ENCODE measurements around the gene FHOD1. TPM values are rescaled to one million over a fixed set of nuclear protein-coding genes. Genes with fewer than 3 reads are reported as not detected.

The FHOD1 gene
- total RNA-seq, 1 experiment from 2014 or later = 58.2 TPM

DNA sequence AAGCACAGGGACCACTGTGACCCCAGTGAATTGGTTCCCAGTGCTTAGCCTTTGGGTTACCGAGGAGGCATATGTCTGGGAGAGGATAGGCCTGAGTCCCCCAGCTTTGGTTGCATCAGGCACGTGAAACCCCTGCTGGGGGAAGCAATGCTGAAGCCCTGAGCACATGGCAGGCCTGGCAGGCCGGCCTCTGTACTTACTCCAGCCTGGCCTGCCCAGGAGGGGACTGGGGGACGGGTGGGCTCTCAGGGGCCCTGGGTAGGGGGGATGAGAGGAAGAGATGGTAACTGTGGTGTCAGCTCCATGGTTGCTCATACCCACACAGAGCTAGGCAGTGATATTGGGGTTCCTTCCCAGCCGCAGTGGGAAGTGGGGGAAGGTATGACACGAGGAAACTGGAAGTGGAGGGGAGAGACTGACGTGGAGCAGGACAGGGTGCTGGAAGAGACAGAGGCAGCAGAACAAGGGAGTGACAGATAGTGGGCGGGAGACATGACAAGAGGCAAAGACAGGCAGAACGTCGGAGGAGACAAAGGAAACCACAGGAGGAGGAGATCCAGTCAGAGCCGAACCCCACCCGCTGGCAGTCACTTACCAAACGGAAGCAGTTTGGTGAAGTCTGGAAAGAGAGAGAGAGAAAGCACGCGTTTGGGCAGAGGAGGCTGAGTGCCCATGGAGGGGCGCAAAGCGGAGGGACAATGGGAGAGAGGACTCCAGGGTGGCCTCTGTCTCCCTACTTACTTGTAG is 11.3 kb downstream of the FHOD1 start:
- H3K9me3 ChIP-seq (ENCODE audit: insufficient read depth, low read depth) = no peaks in the 10 kb centered on the region
- H2AFZ ChIP-seq = no peak overlapping the region
- no peak for DNase-seq
- H3F3A ChIP-seq (ENCODE audit: insufficient read depth, low read depth) = peaks cover 52% of the 10 kb centered on the region
- TF ChIP-seq, protein P1, sequence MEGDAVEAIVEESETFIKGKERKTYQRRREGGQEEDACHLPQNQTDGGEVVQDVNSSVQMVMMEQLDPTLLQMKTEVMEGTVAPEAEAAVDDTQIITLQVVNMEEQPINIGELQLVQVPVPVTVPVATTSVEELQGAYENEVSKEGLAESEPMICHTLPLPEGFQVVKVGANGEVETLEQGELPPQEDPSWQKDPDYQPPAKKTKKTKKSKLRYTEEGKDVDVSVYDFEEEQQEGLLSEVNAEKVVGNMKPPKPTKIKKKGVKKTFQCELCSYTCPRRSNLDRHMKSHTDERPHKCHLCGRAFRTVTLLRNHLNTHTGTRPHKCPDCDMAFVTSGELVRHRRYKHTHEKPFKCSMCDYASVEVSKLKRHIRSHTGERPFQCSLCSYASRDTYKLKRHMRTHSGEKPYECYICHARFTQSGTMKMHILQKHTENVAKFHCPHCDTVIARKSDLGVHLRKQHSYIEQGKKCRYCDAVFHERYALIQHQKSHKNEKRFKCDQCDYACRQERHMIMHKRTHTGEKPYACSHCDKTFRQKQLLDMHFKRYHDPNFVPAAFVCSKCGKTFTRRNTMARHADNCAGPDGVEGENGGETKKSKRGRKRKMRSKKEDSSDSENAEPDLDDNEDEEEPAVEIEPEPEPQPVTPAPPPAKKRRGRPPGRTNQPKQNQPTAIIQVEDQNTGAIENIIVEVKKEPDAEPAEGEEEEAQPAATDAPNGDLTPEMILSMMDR (conservative IDR thresholded peaks at IDR 0.05) = no peak
- no peak for TF ChIP-seq EZH2 (IDR thresholded peaks at IDR 0.05; ENCODE audit: low read depth)
- POLR2A ChIA-PET (ENCODE audit: unreplicated experiment) = interaction anchor here (1.1 kb wide), 1 partner anchor 9 kb away, joined by 5 read pairs; the partner anchor contains the start of gene TMEM208
- no TSS peak for BruUV-seq (replicated peaks)
- H3K4me3 ChIP-seq = no peak overlapping the region
- H3K79me2 ChIP-seq (ENCODE audit: low read depth) = peaks cover 25% of the 10 kb centered on the region
- H3K9me2 ChIP-seq (ENCODE audit: insufficient read depth) = no peaks in the 10 kb centered on the region
- H4K20me1 ChIP-seq (ENCODE audit: insufficient read depth) = no peaks in the 10 kb centered on the region
- CTCF ChIA-PET = no interaction called here
- H3K4me2 ChIP-seq = no peak overlapping the region
- H3K36me3 ChIP-seq (ENCODE audit: low read depth) = peaks cover 14% of the 10 kb centered on the region
- peaks cover 17% of the 10 kb centered on the region for H3K4me1 ChIP-seq (replicated peaks; ENCODE audit: insufficient read depth)
- H3K27ac ChIP-seq = no peak overlapping the region
- intact Hi-C loops (cut with micrococcal nuclease; ENCODE audit: unreplicated experiment) = no loop called here
- no peaks in the 10 kb centered on the region for H3K27me3 ChIP-seq (ENCODE audit: insufficient read depth, low read depth)

DNA sequence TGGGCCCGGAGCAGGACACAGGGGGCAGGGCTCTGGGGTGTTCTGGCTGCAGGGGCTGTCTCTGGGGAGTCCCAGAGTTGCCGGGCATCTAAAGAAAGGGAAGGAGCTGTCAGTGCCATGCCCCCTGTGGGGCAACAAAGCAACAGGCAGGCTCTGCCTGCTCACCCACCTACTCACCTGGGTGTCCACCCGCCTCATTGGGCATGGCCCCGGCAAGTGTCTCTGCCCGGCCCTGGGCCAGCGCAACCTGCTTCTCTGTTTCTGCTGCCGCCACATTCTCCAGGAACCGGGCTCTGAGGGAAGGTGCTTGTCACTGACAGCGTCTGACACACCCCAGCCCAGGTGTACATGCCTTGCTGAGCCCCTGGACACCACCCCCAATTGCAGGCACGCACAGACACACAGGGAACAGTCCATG is 13.1 kb downstream of the FHOD1 start:
- intact Hi-C loops (cut with micrococcal nuclease; ENCODE audit: unreplicated experiment) = no loop called here
- no peaks in the 10 kb centered on the region for H3K9me2 ChIP-seq (ENCODE audit: insufficient read depth)
- no peaks in the 10 kb centered on the region for H4K20me1 ChIP-seq (ENCODE audit: insufficient read depth)
- H3K4me1 ChIP-seq (replicated peaks; ENCODE audit: insufficient read depth) = no peaks in the 10 kb centered on the region
- H3F3A ChIP-seq (ENCODE audit: insufficient read depth, low read depth) = peaks cover 37% of the 10 kb centered on the region
- H3K4me2 ChIP-seq = no peak overlapping the region
- no peaks in the 10 kb centered on the region for H3K9me3 ChIP-seq (ENCODE audit: insufficient read depth, low read depth)
- TF ChIP-seq EZH2 (IDR thresholded peaks at IDR 0.05; ENCODE audit: low read depth) = no peak
- TF ChIP-seq, protein P1 (conservative IDR thresholded peaks at IDR 0.05) = no peak
- H3K4me3 ChIP-seq = no peak overlapping the region
- CTCF ChIA-PET = interaction anchor here (0.7 kb wide), 1 partner anchor 119 kb away, joined by 6 read pairs; no protein-coding TSS in a partner anchor
- BruUV-seq (replicated peaks) = no TSS peak
- H3K79me2 ChIP-seq (ENCODE audit: low read depth) = peaks cover 11% of the 10 kb centered on the region
- peaks cover 16% of the 10 kb centered on the region for H3K36me3 ChIP-seq (ENCODE audit: low read depth)
- H2AFZ ChIP-seq = no peak overlapping the region
- POLR2A ChIA-PET (ENCODE audit: unreplicated experiment) = no interaction called here
- H3K27ac ChIP-seq = no peak overlapping the region
- no peaks in the 10 kb centered on the region for H3K27me3 ChIP-seq (ENCODE audit: insufficient read depth, low read depth)
- no peak for DNase-seq

- H3K27ac ChIP-seq = no peak overlapping the region
- CTCF ChIA-PET = interaction anchor here (0.5 kb wide), 1 partner anchor 869 kb away, joined by 6 read pairs; no protein-coding TSS in a partner anchor
- no peak overlapping the region for H3K4me3 ChIP-seq
- peaks cover 34% of the 10 kb centered on the region for H3F3A ChIP-seq (ENCODE audit: insufficient read depth, low read depth)
- intact Hi-C loops (cut with micrococcal nuclease; ENCODE audit: unreplicated experiment) = no loop called here
- peaks cover 16% of the 10 kb centered on the region for H3K36me3 ChIP-seq (ENCODE audit: low read depth)
- no peak overlapping the region for H2AFZ ChIP-seq
- no peaks in the 10 kb centered on the region for H3K9me3 ChIP-seq (ENCODE audit: insufficient read depth, low read depth)
- H4K20me1 ChIP-seq (ENCODE audit: insufficient read depth) = no peaks in the 10 kb centered on the region
- DNase-seq = no peak
- POLR2A ChIA-PET (ENCODE audit: unreplicated experiment) = no interaction called here
- BruUV-seq (replicated peaks) = no TSS peak
- H3K4me2 ChIP-seq = no peak overlapping the region
- H3K4me1 ChIP-seq (replicated peaks; ENCODE audit: insufficient read depth) = no peaks in the 10 kb centered on the region
- no peaks in the 10 kb centered on the region for H3K27me3 ChIP-seq (ENCODE audit: insufficient read depth, low read depth)
- no peaks in the 10 kb centered on the region for H3K9me2 ChIP-seq (ENCODE audit: insufficient read depth)
- TF ChIP-seq, protein P1 (conservative IDR thresholded peaks at IDR 0.05) = no peak
- TF ChIP-seq EZH2 (IDR thresholded peaks at IDR 0.05; ENCODE audit: low read depth) = no peak
- peaks cover 5% of the 10 kb centered on the region for H3K79me2 ChIP-seq (ENCODE audit: low read depth)
Measured at GRCh38 chr16:67233596-67233995, 13.7 kb downstream of the FHOD1 start.

Data from PC-9 (cell line).